Measurements from ENCODE around the gene SLC17A9. TPM values are rescaled to one million over a fixed set of nuclear protein-coding genes. Genes with fewer than 3 reads are reported as not detected.

Gene SLC17A9
- total and polyA plus RNA-seq, 2 experiments from 2014 or later: 1.8 to 3.2 TPM

GRCh38 chr20:62931464-62931863 is 21.0 kb upstream of the SLC17A9 start:
- Histone ChIP-seq H3K27ac (no peak overlapping the region), H3K4me1 (ENCODE audit: low read depth) (peaks cover 4% of the 10 kb centered on the region)
- TF ChIP-seq CTCF (IDR thresholded peaks at IDR 0.05; ENCODE audit: low read depth, low read length): no peak

GRCh38 chr20:62933966-62934365 is 18.5 kb upstream of the SLC17A9 start:
- Histone ChIP-seq H3K27me3 (no peaks in the 10 kb centered on the region), H3K36me3 (no peaks in the 10 kb centered on the region), H3K27ac (no peak overlapping the region), H3K9me3 (ENCODE audit: low read depth) (no peaks in the 10 kb centered on the region), H3K4me3 (no peak overlapping the region), H3K4me1 (ENCODE audit: low read depth) (peaks cover 2% of the 10 kb centered on the region)
- no peak for TF ChIP-seq CTCF (IDR thresholded peaks at IDR 0.05; ENCODE audit: low read depth, low read length)
- DNase-seq (ENCODE audit: low read depth in 1 of 2, low spot score in 1 of 2): no peak

More at GRCh38 chr20:62931464-62931863, 21.0 kb upstream of the SLC17A9 start:
- no peaks in the 10 kb centered on the region for H3K9me3 ChIP-seq (ENCODE audit: low read depth)
- H3K27me3 ChIP-seq: no peaks in the 10 kb centered on the region
- DNase-seq (ENCODE audit: low read depth in 1 of 2, low spot score in 1 of 2): no peak
- no peak overlapping the region for H3K4me3 ChIP-seq
- no peaks in the 10 kb centered on the region for H3K36me3 ChIP-seq

- no peak overlapping the region for H3K27ac ChIP-seq
- H3K36me3 ChIP-seq: no peaks in the 10 kb centered on the region
- H3K27me3 ChIP-seq: no peaks in the 10 kb centered on the region
- no peak for TF ChIP-seq CTCF (IDR thresholded peaks at IDR 0.05; ENCODE audit: low read depth, low read length)
- no peaks in the 10 kb centered on the region for H3K9me3 ChIP-seq (ENCODE audit: low read depth)
- peaks cover 11% of the 10 kb centered on the region for H3K4me1 ChIP-seq (ENCODE audit: low read depth)
- no peak for DNase-seq (ENCODE audit: low read depth in 1 of 2, low spot score in 1 of 2)
- H3K4me3 ChIP-seq: no peak overlapping the region
Observed at GRCh38 chr20:62935204-62935967, 17.1 kb upstream of the SLC17A9 start.

GRCh38 chr20:62935968-62936585 is 16.4 kb upstream of the SLC17A9 start:
- Histone ChIP-seq H3K9me3 (ENCODE audit: low read depth) (no peaks in the 10 kb centered on the region), H3K27me3 (no peaks in the 10 kb centered on the region), H3K36me3 (no peaks in the 10 kb centered on the region), H3K27ac (no peak overlapping the region), H3K4me3 (no peak overlapping the region), H3K4me1 (ENCODE audit: low read depth) (peaks cover 11% of the 10 kb centered on the region)
- no peak for DNase-seq (ENCODE audit: low read depth in 1 of 2, low spot score in 1 of 2)
- no peak for TF ChIP-seq CTCF (IDR thresholded peaks at IDR 0.05; ENCODE audit: low read depth, low read length)

- Histone ChIP-seq H3K36me3 (peaks cover 3% of the 10 kb centered on the region), H3K27ac (peak overlapping the region; percentile 97), H3K4me3 (peak overlapping the region; percentile 93), H3K27me3 (no peaks in the 10 kb centered on the region), H3K9me3 (ENCODE audit: low read depth) (no peaks in the 10 kb centered on the region), H3K4me1 (ENCODE audit: low read depth) (peaks cover 11% of the 10 kb centered on the region)
- no peak for TF ChIP-seq CTCF (IDR thresholded peaks at IDR 0.05; ENCODE audit: low read depth, low read length)
- peak; percentile 97 for DNase-seq (ENCODE audit: low read depth in 1 of 2, low spot score in 1 of 2)
Observed at GRCh38 chr20:62937268-62938104, 15.0 kb upstream of the SLC17A9 start.
